Gastrocnemius medialis (tissue), 4 donors: ENCODE measurements around the gene CHCHD6. TPM values are rescaled to one million over a fixed set of nuclear protein-coding genes. Genes with fewer than 3 reads are reported as not detected.
A peak's percentile ranks its signal among the peaks of the same experiment; 100 is the strongest.

ENCODE experiments used
- ATAC-seq, 2 donors: fragments of 150-250 bp; one replicate each; pipeline ENCODE4 v1.9.1; 2016
- DNase-seq, 2 donors: peaks; one replicate each; pipeline ENCODE4 v3.0.0-alpha.2; 2019
- H3K27ac ChIP-seq, 4 donors: fragments of 200-600 bp; sonication (generic); 1 replicate in 1 of 4; 2 replicates in 3 of 4; pipeline ENCODE4 v1.5.1; 2016 to 2018; ENCODE audit warnings: mild to moderate bottlenecking in 2 of 4, moderate library complexity in 1 of 4
- H3K27me3 ChIP-seq, 3 donors: fragments of 200-600 bp; sonication (generic) in 2 of 3; 1 replicate in 1 of 3; 2 replicates in 2 of 3; pipeline versions ENCODE4 v1.5.1 to v1.6.0; 2016 to 2019; ENCODE audit warnings: mild to moderate bottlenecking in 1 of 3, moderate library complexity in 1 of 3
- H3K36me3 ChIP-seq, 2 donors: fragments of 200-600 bp; sonication (generic) in 1 of 2; one replicate each; pipeline ENCODE4 v1.5.1; 2017 to 2018
- H3K4me1 ChIP-seq, 2 donors: fragments of 200-600 bp; sonication (generic) in 1 of 2; one replicate each; pipeline ENCODE4 v1.5.1; 2016 to 2017; ENCODE audit warnings: mild to moderate bottlenecking in 2 of 2
- H3K4me3 ChIP-seq, 4 donors: fragments of 200-600 bp; sonication (generic) in 3 of 4; 1 replicate in 1 of 4; 2 replicates in 3 of 4; pipeline ENCODE4 v1.5.1; 2016 to 2019; ENCODE audit warnings: mild to moderate bottlenecking in 2 of 4
- H3K9me3 ChIP-seq, 3 donors: fragments of 200-600 bp; sonication (generic) in 2 of 3; 1 replicate in 1 of 3; 2 replicates in 2 of 3; pipeline ENCODE4 v1.5.1; 2016 to 2019
- POLR2A ChIP-seq, 2 donors: fragments of 450-650 bp; IDR thresholded peaks; one replicate each; pipeline ENCODE4 v1.6.1; 2017; ENCODE audit warnings: antibody characterized with exemption in 2 of 2, mild to moderate bottlenecking in 2 of 2, moderate library complexity in 2 of 2
- in situ Hi-C, 4 donors: fragments of 200-750 bp; cut with MboI; loops; one replicate each; pipeline versions ENCODE4 v1.15.0 to v1.8.0; 2017; ENCODE audit warnings: low sequenced_read_pairs in 4 of 4
- intact Hi-C: fragments of 100-400 bp; cut with DNase I; formaldehyde crosslinking; loops from one replicate; pipeline ENCODE4 v1.15.1; 2023; ENCODE audit warnings: low total_unique reads
- total RNA-seq, 4 donors: library from RNA; depleted of rRNA; stranded (reverse); fragments of >200 nt; gene quantifications; one replicate each; pipeline versions ENCODE4 v1.1.0 to v1.2.3, GENCODE V29; 2016
- TF ChIP-seq, protein P1 (sequence below), 5 experiments: fragments of 450-650 bp in 3 of 5; fragments of 200-600 bp in 2 of 5; sonication (generic) in 2 of 5; IDR thresholded peaks in 4 of 5; conservative IDR thresholded peaks in 1 of 5; 1 replicate in 4 of 5; 2 replicates in 1 of 5; pipeline ENCODE4 v1.5.1; 2016 to 2019; ENCODE audit warnings: antibody characterized with exemption in 5 of 5, mild to moderate bottlenecking in 3 of 5, moderate library complexity in 3 of 5

Gene CHCHD6
- total RNA-seq, 4 donors from 2014 or later, result 2.7 to 4.2 (median 3.4) TPM

DNA sequence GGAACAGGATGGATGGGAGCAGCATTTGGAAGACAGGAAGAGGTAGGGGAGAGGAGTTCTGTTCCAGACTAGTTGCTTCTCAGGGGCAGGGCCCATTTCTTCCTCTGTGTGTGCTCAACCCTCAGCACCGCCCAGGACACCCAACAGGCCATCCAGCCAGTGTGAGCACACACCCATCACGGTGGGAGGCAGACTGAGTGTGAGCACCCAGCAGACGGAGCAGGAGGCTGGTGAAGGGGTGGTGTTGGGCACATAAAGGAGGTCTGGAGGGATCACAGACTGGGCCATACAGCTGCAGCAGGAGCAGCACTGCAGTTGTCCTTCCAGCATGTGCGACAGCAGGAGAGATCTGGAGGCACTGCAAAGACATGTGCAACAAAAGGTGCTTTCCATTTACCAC lies 190.4 kb downstream of the CHCHD6 start:
- Histone ChIP-seq H3K4me1 (peaks cover 38 to 47% of the 10 kb centered on the region in 2 donors), H3K4me3 (no peak overlapping the region), H3K27ac (no peak overlapping the region), H3K27me3 (no peaks in the 10 kb centered on the region), H3K9me3 (no peaks in the 10 kb centered on the region), H3K36me3 (no peaks in the 10 kb centered on the region)
- intact Hi-C loops, result loop anchor here (2.0 kb wide), 1 partner anchor 66 kb away; no protein-coding TSS in a partner anchor
- TF ChIP-seq, protein P1, sequence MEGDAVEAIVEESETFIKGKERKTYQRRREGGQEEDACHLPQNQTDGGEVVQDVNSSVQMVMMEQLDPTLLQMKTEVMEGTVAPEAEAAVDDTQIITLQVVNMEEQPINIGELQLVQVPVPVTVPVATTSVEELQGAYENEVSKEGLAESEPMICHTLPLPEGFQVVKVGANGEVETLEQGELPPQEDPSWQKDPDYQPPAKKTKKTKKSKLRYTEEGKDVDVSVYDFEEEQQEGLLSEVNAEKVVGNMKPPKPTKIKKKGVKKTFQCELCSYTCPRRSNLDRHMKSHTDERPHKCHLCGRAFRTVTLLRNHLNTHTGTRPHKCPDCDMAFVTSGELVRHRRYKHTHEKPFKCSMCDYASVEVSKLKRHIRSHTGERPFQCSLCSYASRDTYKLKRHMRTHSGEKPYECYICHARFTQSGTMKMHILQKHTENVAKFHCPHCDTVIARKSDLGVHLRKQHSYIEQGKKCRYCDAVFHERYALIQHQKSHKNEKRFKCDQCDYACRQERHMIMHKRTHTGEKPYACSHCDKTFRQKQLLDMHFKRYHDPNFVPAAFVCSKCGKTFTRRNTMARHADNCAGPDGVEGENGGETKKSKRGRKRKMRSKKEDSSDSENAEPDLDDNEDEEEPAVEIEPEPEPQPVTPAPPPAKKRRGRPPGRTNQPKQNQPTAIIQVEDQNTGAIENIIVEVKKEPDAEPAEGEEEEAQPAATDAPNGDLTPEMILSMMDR (IDR thresholded peaks at IDR 0.05 in 4 of 5, conservative IDR thresholded peaks at IDR 0.05 in 1 of 5), result no peak
- TF ChIP-seq POLR2A (IDR thresholded peaks at IDR 0.05), result no peak
- in situ Hi-C loops, result no loop called here
- no peak for ATAC-seq
- no peak for DNase-seq

DNA sequence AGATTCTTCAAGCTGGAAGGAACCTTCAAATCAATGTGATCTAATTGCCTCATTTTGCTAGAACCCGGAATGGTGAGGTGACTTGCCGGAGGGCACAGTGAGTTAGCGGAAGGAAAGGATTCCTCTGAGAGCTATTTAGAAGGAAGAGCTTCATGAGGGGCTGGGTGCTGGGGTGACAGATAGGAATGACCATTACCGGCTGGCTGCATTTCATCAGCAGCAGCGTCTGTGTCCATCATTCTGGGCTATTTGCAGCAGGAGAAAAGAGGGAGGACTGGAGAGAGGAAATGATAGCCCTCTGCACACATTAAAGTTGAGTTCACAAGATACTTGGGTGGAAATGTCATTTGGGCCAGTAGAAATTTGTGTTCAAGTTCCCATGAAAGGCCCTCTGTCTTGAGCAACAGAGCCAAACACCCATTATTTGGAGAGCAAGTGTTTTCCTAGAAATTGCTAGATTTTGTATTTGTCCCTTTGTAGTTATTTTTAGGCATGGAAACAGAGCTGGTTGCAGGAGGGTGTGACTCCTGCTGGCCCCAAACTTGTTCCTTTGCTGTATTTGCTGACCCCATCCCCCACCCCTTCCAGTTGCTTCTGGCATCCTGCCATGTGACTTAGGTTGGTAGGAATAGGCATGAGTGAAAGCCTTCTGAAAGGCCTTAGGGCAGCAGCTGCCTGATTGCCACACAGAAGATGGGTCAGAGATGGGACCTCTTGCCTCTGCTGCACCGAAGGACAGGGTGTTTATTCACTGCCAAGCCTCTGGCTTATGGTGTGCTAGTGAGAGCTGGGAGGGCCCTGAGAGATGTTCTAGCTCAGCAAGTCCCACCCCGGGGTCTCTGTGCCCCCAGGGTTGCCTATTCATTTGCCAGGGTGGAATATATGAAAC lies 191.4 kb downstream of the CHCHD6 start:
- TF ChIP-seq, protein P1 (IDR thresholded peaks at IDR 0.05 in 4 of 5, conservative IDR thresholded peaks at IDR 0.05 in 1 of 5), result no peak
- TF ChIP-seq POLR2A (IDR thresholded peaks at IDR 0.05), result no peak
- Histone ChIP-seq H3K36me3 (no peaks in the 10 kb centered on the region), H3K4me3 (no peak overlapping the region), H3K4me1 (peaks cover 38 to 47% of the 10 kb centered on the region in 2 donors), H3K27me3 (no peaks in the 10 kb centered on the region), H3K27ac (peak overlapping the region in 2 of 4 donors; percentile 14 to 65), H3K9me3 (no peaks in the 10 kb centered on the region)
- in situ Hi-C loops, result no loop called here
- DNase-seq (peak; percentile 50 to 69), ATAC-seq (peak; percentile 62 to 81)
- intact Hi-C loops, result loop anchor here (2.0 kb wide), 1 partner anchor 65 kb away; no protein-coding TSS in a partner anchor

DNA sequence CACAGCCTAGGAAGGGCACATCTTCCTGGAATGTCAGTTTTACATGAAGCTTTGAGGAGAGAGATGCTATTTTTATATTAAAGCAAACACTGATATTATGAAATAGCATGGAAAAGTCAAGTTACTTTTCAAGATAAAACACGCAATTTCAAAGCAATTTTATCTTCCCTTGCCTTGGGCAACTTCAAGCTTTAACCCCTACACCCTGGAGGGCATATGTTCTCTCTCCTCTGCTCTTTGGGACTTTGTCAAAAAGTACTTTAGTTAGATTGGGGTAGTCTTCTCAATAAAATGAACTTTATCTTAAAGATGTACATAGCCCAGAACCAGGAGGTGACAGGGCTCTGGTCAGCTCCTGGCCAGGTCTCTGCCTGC lies 192.0 kb downstream of the CHCHD6 start:
- Histone ChIP-seq H3K4me1 (peaks cover 36 to 45% of the 10 kb centered on the region in 2 donors), H3K4me3 (no peak overlapping the region), H3K27me3 (no peaks in the 10 kb centered on the region), H3K36me3 (no peaks in the 10 kb centered on the region), H3K9me3 (no peaks in the 10 kb centered on the region), H3K27ac (peak overlapping the region in 1 of 4 donors; percentile 65)
- in situ Hi-C loops (no loop called here), intact Hi-C loops (no loop called here)
- ATAC-seq (no peak), DNase-seq (no peak)
- TF ChIP-seq, protein P1 (IDR thresholded peaks at IDR 0.05 in 4 of 5, conservative IDR thresholded peaks at IDR 0.05 in 1 of 5), result no peak
- no peak for TF ChIP-seq POLR2A (IDR thresholded peaks at IDR 0.05)

DNA sequence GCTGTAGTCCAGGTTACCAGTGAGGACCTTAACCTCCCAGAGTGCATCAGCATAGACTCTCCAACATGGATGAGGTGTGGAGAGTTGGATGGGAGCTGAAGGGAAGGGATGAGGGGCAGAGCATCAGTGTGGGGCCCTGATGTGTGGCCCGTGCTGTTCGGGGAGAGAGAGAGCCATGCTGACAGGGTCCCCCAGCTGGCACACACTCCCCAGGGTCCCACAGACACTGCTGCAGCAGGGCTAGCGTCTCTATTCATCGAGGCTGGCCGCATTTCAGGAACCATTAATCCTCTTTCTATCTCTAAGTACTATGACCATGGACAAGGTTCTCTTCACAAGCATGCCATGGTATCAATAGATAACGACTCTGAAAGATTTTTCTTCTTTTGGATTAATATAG lies 192.9 kb downstream of the CHCHD6 start:
- intact Hi-C loops, result no loop called here
- no peaks in the 10 kb centered on the region for H3K9me3 ChIP-seq

More for the DNA sequence above, 192.9 kb downstream of the CHCHD6 start:
- TF ChIP-seq POLR2A (IDR thresholded peaks at IDR 0.05), result no peak
- TF ChIP-seq, protein P1 (IDR thresholded peaks at IDR 0.05 in 4 of 5, conservative IDR thresholded peaks at IDR 0.05 in 1 of 5), result no peak
- Histone ChIP-seq H3K36me3 (no peaks in the 10 kb centered on the region), H3K27me3 (no peaks in the 10 kb centered on the region), H3K4me3 (no peak overlapping the region), H3K27ac (no peak overlapping the region), H3K4me1 (peaks cover 29 to 37% of the 10 kb centered on the region in 2 donors)
- DNase-seq (no peak), ATAC-seq (no peak)
- in situ Hi-C loops, result no loop called here
